VCaP (cell line): Measurements from ENCODE around the gene VRK3.
"Not testable (repeated sequence)": the region's sequence is repeated elsewhere in the genome, so short reads cannot be mapped to it uniquely, and the experiment has no call there.

ENCODE experiments used
- H3K27ac ChIP-seq: fragments of 450-650 bp; 2 replicates; pipeline ENCODE4 v1.5.1; 2017
- CTCF ChIP-seq: fragments of 450-650 bp; conservative IDR thresholded peaks from 2 replicates; pipeline ENCODE4 v1.5.1; 2017; ENCODE audit warnings: mild to moderate bottlenecking, moderate library complexity

The VRK3 gene

GRCh38 chr19:50025022-50025793, at the start of gene VRK3:
Gene VRK3 (minus strand): TSS chr19:50025372. CDS start chr19:50016162, 9,210 bp downstream.
- no peak for TF ChIP-seq CTCF
- peak within 1 kb of the TSS; percentile 75 for H3K27ac ChIP-seq

- H3K27ac ChIP-seq: not testable (repeated sequence)
Measured at GRCh38 chr19:50068382-50068781, 43.2 kb upstream of the VRK3 start.

GRCh38 chr19:50067575-50067974, 42.4 kb upstream of the VRK3 start:
- TF ChIP-seq CTCF: no peak
- no peak overlapping the region for H3K27ac ChIP-seq

- H3K27ac ChIP-seq: no peak overlapping the region
- TF ChIP-seq CTCF: no peak
Measured at GRCh38 chr19:50065938-50066337, 40.8 kb upstream of the VRK3 start.

- no peak overlapping the region for H3K27ac ChIP-seq
- no peak for TF ChIP-seq CTCF
Measured at GRCh38 chr19:50061650-50062049, 36.5 kb upstream of the VRK3 start.

GRCh38 chr19:50060107-50060506, 34.9 kb upstream of the VRK3 start:
- no peak for TF ChIP-seq CTCF
- no peak overlapping the region for H3K27ac ChIP-seq

GRCh38 chr19:50059045-50059444, 33.9 kb upstream of the VRK3 start:
- TF ChIP-seq CTCF: no peak
- H3K27ac ChIP-seq: no peak overlapping the region

GRCh38 chr19:50058425-50058824, 33.3 kb upstream of the VRK3 start:
- no peak for TF ChIP-seq CTCF
- no peak overlapping the region for H3K27ac ChIP-seq
